PC-3 (cell line): ENCODE results near the gene ARFGAP3. TPM values are rescaled to one million over a fixed set of nuclear protein-coding genes. Genes with fewer than 3 reads are reported as not detected.

Experiments
- ATAC-seq: fragments of 200-7000 bp; cut with Tn5 transposase; 2 replicates; pipeline ENCODE4 v1.9.1; 2020; ENCODE audit warnings: mild to moderate bottlenecking, moderate library complexity
- BruUV-seq: library from RNA; stranded (reverse); fragments of 400-500 nt; replicated peaks from 2 replicates; lab custom pipeline; 2021; lab: Mats Ljungman, UMichigan
- CTCF ChIA-PET: fragments of 300-600 bp; sonication (Branson Sonifier 250); formaldehyde crosslinking; loops from one replicate; lab custom pipeline; 2022; ENCODE audit warnings: antibody characterized with exemption; lab: Charles Lee
- POLR2A ChIA-PET: fragments of 300-600 bp; sonication (Branson Sonifier 250); formaldehyde crosslinking; loops from one replicate; lab custom pipeline; 2022; ENCODE audit warnings: antibody characterized with exemption; ENCODE audit not compliant: unreplicated experiment; lab: Charles Lee
- DNase-seq: peaks from one replicate; pipeline ENCODE4 v3.0.0-alpha.2; 2015
- H2AFZ ChIP-seq: fragments of 300-600 bp; sonication (generic); 2 replicates; pipeline ENCODE4 v1.6.0; 2016; ENCODE audit warnings: antibody characterized with exemption, low read length
- H3F3A ChIP-seq: fragments of 300-600 bp; sonication (generic); one replicate; pipeline ENCODE4 v1.6.0; 2017; ENCODE audit warnings: antibody characterized with exemption, low read length, control low read depth, mild to moderate bottlenecking; ENCODE audit not compliant: unreplicated experiment
- H3K27ac ChIP-seq: fragments of 300-600 bp; sonication (generic); 2 replicates; pipeline ENCODE4 v1.5.1; 2016; ENCODE audit warnings: mild to moderate bottlenecking, low read length
- H3K27me3 ChIP-seq: fragments of 300-600 bp; sonication (generic); 2 replicates; pipeline ENCODE4 v1.6.1; 2016; ENCODE audit warnings: low read length, mixed read lengths
- H3K36me3 ChIP-seq: fragments of 300-600 bp; sonication (generic); 2 replicates; pipeline ENCODE4 v1.6.1; 2016; ENCODE audit warnings: low read depth, mixed run types, low read length, mixed read lengths
- H3K4me1 ChIP-seq: fragments of 300-600 bp; sonication (generic); 2 replicates; pipeline ENCODE4 v1.5.1; 2016; ENCODE audit warnings: low read length; ENCODE audit not compliant: insufficient read depth
- H3K4me2 ChIP-seq: fragments of 300-600 bp; sonication (generic); 2 replicates; pipeline ENCODE4 v1.6.0; 2016; ENCODE audit warnings: low read length
- H3K4me3 ChIP-seq: fragments of 300-600 bp; sonication (generic); 2 replicates; pipeline ENCODE4 v1.5.1; 2016; ENCODE audit warnings: mild to moderate bottlenecking, low read length, mixed read lengths
- H3K79me2 ChIP-seq: fragments of 300-600 bp; sonication (generic); 2 replicates; pipeline ENCODE4 v1.6.1; 2017; ENCODE audit warnings: low read length, mixed read lengths
- H3K9ac ChIP-seq: fragments of 300-600 bp; sonication (generic); 2 replicates; pipeline ENCODE4 v1.6.0; 2016; ENCODE audit warnings: mild to moderate bottlenecking, low read length
- H3K9me2 ChIP-seq: fragments of 300-600 bp; sonication (generic); replicated peaks from 2 replicates; pipeline ENCODE4 v1.6.1; 2016; ENCODE audit warnings: mixed run types, low read length, mixed read lengths
- H3K9me3 ChIP-seq: fragments of 300-600 bp; sonication (generic); 2 replicates; pipeline ENCODE4 v1.6.1; 2016; ENCODE audit warnings: low read length, mixed read lengths
- H4K20me1 ChIP-seq: fragments of 300-600 bp; sonication (generic); 2 replicates; pipeline ENCODE4 v1.6.1; 2016; ENCODE audit warnings: low read length, mixed read lengths
- EZH2 ChIP-seq: fragments of 300-600 bp; sonication (generic); IDR thresholded peaks from one replicate; pipeline ENCODE4 v1.6.1; 2017; ENCODE audit warnings: antibody characterized with exemption, mild to moderate bottlenecking, low read length; ENCODE audit not compliant: unreplicated experiment
- EZH2phosphoT487 ChIP-seq: fragments of 300-600 bp; sonication (generic); IDR thresholded peaks from 2 replicates; pipeline ENCODE4 v1.6.1; 2018; ENCODE audit warnings: mild to moderate bottlenecking, antibody characterized with exemption, low read length, borderline replicate concordance
- intact Hi-C: fragments of 100-400 bp; cut with micrococcal nuclease; formaldehyde crosslinking; loops from 2 replicates; pipeline ENCODE4 v1.9.0; 2023
- total RNA-seq: library from RNA; depleted of rRNA; stranded (reverse); fragments of >200 nt; gene quantifications from 2 replicates; pipeline ENCODE4 v1.2.3, GENCODE V29; 2014; rRNA removed
- TF ChIP-seq, protein P1 (sequence below): fragments of 300-600 bp; sonication (generic); conservative IDR thresholded peaks from 2 replicates; pipeline ENCODE4 v1.5.1; 2017; ENCODE audit warnings: antibody characterized with exemption, low read depth, mild to moderate bottlenecking, low read length

The ARFGAP3 gene
- total RNA-seq, 1 experiment from 2014 or later: 19.2 TPM

DNA sequence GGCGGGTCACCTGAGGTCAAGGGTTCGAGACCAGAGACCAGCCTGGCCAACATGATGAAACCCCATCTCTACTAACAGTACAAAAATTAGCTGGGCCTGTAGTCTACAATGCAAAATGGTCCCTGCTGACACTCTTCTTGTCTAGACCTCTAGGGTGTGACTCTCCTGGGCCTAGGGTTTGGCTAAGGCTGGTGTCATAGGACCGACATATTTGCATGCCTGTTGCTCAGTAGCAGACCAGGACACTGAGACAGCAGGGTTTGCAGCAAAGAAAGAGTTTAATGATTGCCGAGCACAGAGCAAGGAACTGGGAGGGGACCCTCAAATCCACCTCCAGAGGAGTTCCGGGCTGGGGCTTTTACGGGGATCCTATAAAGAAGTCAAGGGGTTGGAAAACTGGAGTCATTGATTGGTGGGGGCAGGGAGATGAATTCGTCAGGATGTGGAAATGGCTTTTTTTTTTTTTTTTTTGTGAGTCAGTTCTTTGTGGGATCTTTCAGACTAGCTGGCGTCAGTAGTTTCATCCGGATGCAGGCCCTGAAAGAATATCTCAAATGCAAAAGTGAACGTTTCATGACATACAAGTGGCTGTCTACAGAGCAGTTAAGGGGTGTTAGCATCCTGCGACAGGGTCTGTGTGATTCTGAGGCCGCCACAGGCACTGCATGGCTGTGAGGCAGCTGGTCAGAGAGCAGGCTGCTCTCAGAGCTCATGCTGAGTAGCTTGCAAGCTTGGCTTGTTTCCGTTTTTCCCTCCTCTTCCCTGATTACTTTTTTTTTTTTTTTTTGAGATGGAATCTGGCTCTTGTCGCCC is 109.2 kb downstream of the ARFGAP3 start:
- Histone ChIP-seq H2AFZ (no peak overlapping the region), H3K79me2 (no peaks in the 10 kb centered on the region), H3K4me3 (no peak overlapping the region), H3K4me1 (no peaks in the 10 kb centered on the region), H3K9ac (no peak overlapping the region), H3K27ac (no peak overlapping the region), H3K36me3 (no peaks in the 10 kb centered on the region), H3F3A (no peaks in the 10 kb centered on the region), H3K9me2 (no peaks in the 10 kb centered on the region), H3K27me3 (no peaks in the 10 kb centered on the region), H4K20me1 (no peaks in the 10 kb centered on the region), H3K9me3 (no peaks in the 10 kb centered on the region), H3K4me2 (no peak overlapping the region)
- DNase-seq (no peak), ATAC-seq (no peak)
- ChIA-PET CTCF (no interaction called here), POLR2A (no interaction called here)
- TF ChIP-seq, protein P1, sequence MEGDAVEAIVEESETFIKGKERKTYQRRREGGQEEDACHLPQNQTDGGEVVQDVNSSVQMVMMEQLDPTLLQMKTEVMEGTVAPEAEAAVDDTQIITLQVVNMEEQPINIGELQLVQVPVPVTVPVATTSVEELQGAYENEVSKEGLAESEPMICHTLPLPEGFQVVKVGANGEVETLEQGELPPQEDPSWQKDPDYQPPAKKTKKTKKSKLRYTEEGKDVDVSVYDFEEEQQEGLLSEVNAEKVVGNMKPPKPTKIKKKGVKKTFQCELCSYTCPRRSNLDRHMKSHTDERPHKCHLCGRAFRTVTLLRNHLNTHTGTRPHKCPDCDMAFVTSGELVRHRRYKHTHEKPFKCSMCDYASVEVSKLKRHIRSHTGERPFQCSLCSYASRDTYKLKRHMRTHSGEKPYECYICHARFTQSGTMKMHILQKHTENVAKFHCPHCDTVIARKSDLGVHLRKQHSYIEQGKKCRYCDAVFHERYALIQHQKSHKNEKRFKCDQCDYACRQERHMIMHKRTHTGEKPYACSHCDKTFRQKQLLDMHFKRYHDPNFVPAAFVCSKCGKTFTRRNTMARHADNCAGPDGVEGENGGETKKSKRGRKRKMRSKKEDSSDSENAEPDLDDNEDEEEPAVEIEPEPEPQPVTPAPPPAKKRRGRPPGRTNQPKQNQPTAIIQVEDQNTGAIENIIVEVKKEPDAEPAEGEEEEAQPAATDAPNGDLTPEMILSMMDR: no peak
- TF ChIP-seq EZH2phosphoT487 (no peak), EZH2 (no peak)
- BruUV-seq: no TSS peak
- intact Hi-C loops: no loop called here

Other genes starting within 250 kb of the ARFGAP3 start
- gene POLDIP3, start 242.4 kb downstream of the ARFGAP3 start, total RNA-seq: 32.4 and 47.2 TPM in 2 replicates
- not detected in 2 replicates for gene ATP5MGL, start 216.7 kb downstream of the ARFGAP3 start, total RNA-seq
- gene CYB5R3, start 207.9 kb downstream of the ARFGAP3 start, total RNA-seq: 64.2 and 73.3 TPM in 2 replicates
- 0.63 and 3.2 TPM in 2 replicates for gene A4GALT, start 136.4 kb downstream of the ARFGAP3 start, total RNA-seq
- 25.7 and 46.1 TPM in 2 replicates for gene PACSIN2, start 157.9 kb upstream of the ARFGAP3 start, total RNA-seq
- gene TTLL1, start 232.1 kb upstream of the ARFGAP3 start, total RNA-seq: 0.35 and 0.77 TPM in 2 replicates